22Rv1 (cell line): Measurements from ENCODE around the gene ZNF296.
"Not testable (repeated sequence)": the region's sequence is repeated elsewhere in the genome, so short reads cannot be mapped to it uniquely, and the experiment has no call there.

ENCODE experiments used
- CTCF ChIP-seq: fragments of 450-650 bp; IDR thresholded peaks from 2 replicates; pipeline ENCODE4 v1.5.1; 2017; ENCODE audit warnings: mild to moderate bottlenecking
- ZFX ChIP-seq: fragments of 450-650 bp; IDR thresholded peaks from 2 replicates; pipeline ENCODE4 v1.6.1; 2017; ENCODE audit warnings: antibody characterized with exemption, borderline replicate concordance

GRCh38 chr19:45118591-45119355 lies 42.5 kb upstream of the ZNF296 start:
- not testable (repeated sequence) for TF ChIP-seq CTCF, ZFX
